HEK293T (cell line): ENCODE results near the gene HOXD13.

Experiments used
- CTCF ChIA-PET: fragments of 350-600 bp; formaldehyde crosslinking; extraction: SDS; loops from one replicate; lab custom pipeline; 2021; ENCODE audit warnings: antibody characterized with exemption, inconsistent platforms; lab: Yijun Ruan, JAX
- POLR2A ChIA-PET: fragments of 350-600 bp; formaldehyde crosslinking; extraction: SDS; loops from one replicate; lab custom pipeline; 2020; ENCODE audit warnings: antibody characterized with exemption, inconsistent platforms; lab: Yijun Ruan, JAX
- DNase-seq: peaks from one replicate; pipeline ENCODE4 v3.0.0; 2012; ENCODE audit warnings: mixed read lengths; ENCODE audit errors: extremely low spot score
- ARNT ChIP-seq: fragments of 450-650 bp; IDR thresholded peaks from 2 replicates; pipeline ENCODE4 v1.6.1; 2017; ENCODE audit warnings: mild to moderate bottlenecking
- BHLHE40 ChIP-seq: fragments of 450-650 bp; IDR thresholded peaks from 2 replicates; pipeline ENCODE4 v1.6.1; 2016; ENCODE audit warnings: mild to moderate bottlenecking, moderate library complexity, borderline replicate concordance
- CTBP1 ChIP-seq: fragments of 450-650 bp; IDR thresholded peaks from 2 replicates; pipeline ENCODE4 v1.6.1; 2016; ENCODE audit warnings: borderline replicate concordance
- ELF4 ChIP-seq: fragments of 450-650 bp; IDR thresholded peaks from 2 replicates; pipeline ENCODE4 v1.6.1; 2017; ENCODE audit warnings: antibody characterized with exemption
- FOXA1 ChIP-seq: fragments of 450-650 bp; IDR thresholded peaks from 2 replicates; pipeline ENCODE4 v1.6.1; 2016; ENCODE audit warnings: mild to moderate bottlenecking
- FOXK2 ChIP-seq: fragments of 450-650 bp; IDR thresholded peaks from 2 replicates; pipeline ENCODE4 v1.6.1; 2016; ENCODE audit warnings: mild to moderate bottlenecking
- FOXM1 ChIP-seq: fragments of 450-650 bp; IDR thresholded peaks from 2 replicates; pipeline ENCODE4 v1.6.1; 2017; ENCODE audit warnings: mild to moderate bottlenecking, borderline replicate concordance
- HDGF ChIP-seq: fragments of 450-650 bp; IDR thresholded peaks from 2 replicates; pipeline ENCODE4 v1.6.1; 2017; ENCODE audit warnings: antibody characterized with exemption, borderline replicate concordance
- L3MBTL2 ChIP-seq: fragments of 450-650 bp; conservative IDR thresholded peaks from 2 replicates; pipeline ENCODE4 v1.6.1; 2016; ENCODE audit warnings: mild to moderate bottlenecking
- LEF1 ChIP-seq: fragments of 450-650 bp; IDR thresholded peaks from 2 replicates; pipeline ENCODE4 v1.6.1; 2017; ENCODE audit warnings: mild to moderate bottlenecking, borderline replicate concordance
- NFRKB ChIP-seq: fragments of 450-650 bp; IDR thresholded peaks from 2 replicates; pipeline ENCODE4 v1.6.1; 2016; ENCODE audit warnings: mild to moderate bottlenecking, moderate library complexity
- SP1 ChIP-seq: fragments of 450-650 bp; IDR thresholded peaks from 2 replicates; pipeline ENCODE4 v1.6.1; 2017
- SUZ12 ChIP-seq: fragments of 450-650 bp; IDR thresholded peaks from 2 replicates; pipeline ENCODE4 v1.6.1; 2016; ENCODE audit warnings: mild to moderate bottlenecking
- TARDBP ChIP-seq: fragments of 450-650 bp; IDR thresholded peaks from 2 replicates; pipeline ENCODE4 v1.6.1; 2016
- ZNF384 ChIP-seq: fragments of 450-650 bp; IDR thresholded peaks from 2 replicates; pipeline ENCODE4 v1.6.1; 2016
- TF ChIP-seq, protein P1 (sequence below): fragments of 450-650 bp; IDR thresholded peaks from 2 replicates; pipeline ENCODE4 v1.6.1; 2016

Gene HOXD13

DNA sequence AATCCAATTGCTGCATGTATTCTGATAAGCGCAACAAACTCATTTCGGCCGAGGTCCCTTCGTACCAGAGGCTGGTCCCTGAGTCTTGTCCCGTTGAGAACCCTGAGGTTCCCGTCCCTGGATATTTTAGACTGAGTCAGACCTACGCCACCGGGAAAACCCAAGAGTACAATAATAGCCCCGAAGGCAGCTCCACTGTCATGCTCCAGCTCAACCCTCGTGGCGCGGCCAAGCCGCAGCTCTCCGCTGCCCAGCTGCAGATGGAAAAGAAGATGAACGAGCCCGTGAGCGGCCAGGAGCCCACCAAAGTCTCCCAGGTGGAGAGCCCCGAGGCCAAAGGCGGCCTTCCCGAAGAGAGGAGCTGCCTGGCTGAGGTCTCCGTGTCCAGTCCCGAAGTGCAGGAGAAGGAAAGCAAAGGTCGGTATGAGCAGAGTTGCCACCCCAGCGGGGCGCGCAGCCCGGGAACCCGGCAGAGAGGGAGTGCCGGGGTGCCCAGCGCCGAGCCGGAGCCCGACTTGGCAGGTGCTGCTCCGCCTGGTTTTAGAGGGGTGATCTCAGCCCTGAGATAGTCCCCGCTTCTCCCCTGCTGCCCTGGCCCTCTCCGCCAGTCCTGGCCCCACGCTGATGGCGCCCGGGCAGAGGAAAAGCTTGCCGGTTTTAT is 24.8 kb downstream of the HOXD13 start:
- POLR2A ChIA-PET: no interaction called here
- CTCF ChIA-PET: interaction anchor here (1.0 kb wide), 1 partner anchor 10 kb away, joined by 3 read pairs; no protein-coding TSS in a partner anchor
- no peak for DNase-seq
- TF ChIP-seq FOXM1: no peak
- TF ChIP-seq ZNF384: no peak
- no peak for TF ChIP-seq FOXA1
- no peak for TF ChIP-seq BHLHE40
- TF ChIP-seq SP1: no peak
- TF ChIP-seq NFRKB: no peak
- TF ChIP-seq ARNT: no peak
- TF ChIP-seq ELF4: no peak
- TF ChIP-seq FOXK2: no peak
- no peak for TF ChIP-seq HDGF
- no peak for TF ChIP-seq TARDBP
- no peak for TF ChIP-seq CTBP1
- TF ChIP-seq, protein P1, sequence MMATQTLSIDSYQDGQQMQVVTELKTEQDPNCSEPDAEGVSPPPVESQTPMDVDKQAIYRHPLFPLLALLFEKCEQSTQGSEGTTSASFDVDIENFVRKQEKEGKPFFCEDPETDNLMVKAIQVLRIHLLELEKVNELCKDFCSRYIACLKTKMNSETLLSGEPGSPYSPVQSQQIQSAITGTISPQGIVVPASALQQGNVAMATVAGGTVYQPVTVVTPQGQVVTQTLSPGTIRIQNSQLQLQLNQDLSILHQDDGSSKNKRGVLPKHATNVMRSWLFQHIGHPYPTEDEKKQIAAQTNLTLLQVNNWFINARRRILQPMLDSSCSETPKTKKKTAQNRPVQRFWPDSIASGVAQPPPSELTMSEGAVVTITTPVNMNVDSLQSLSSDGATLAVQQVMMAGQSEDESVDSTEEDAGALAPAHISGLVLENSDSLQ: no peak
- no peak for TF ChIP-seq L3MBTL2
- no peak for TF ChIP-seq SUZ12
- no peak for TF ChIP-seq LEF1

DNA sequence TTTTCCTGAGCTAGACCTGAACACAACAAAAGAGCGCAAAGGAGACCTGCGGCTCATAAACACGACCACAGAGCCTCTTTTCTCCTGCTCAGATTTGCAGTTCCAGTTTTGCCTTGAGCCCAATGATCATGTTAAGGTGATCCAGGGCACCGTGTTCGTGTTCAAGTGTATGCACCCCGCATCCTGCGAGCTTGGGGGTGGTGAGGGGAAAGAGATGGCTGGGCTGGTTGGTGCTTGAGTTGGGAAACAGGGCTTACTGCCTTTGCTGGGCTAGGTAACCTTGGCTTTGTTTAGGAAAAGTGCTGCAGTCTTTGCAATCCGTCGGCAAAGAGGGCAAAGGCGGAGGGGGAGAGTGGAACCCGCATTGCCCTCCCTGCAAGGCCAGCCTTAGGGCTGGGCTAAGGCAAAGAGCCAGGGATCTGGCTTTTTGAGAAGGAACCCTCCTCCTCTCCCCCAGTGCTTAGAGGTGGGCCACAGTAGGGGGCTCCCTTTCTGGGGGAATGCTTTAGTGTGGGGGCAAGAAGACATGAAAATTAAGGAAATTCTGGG is 25.4 kb downstream of the HOXD13 start:
- TF ChIP-seq HDGF (no peak), NFRKB (no peak), ARNT (no peak), FOXK2 (no peak)
- CTCF ChIA-PET: interaction anchor here (1.0 kb wide), 1 partner anchor 9 kb away, joined by 3 read pairs; no protein-coding TSS in a partner anchor
- DNase-seq: no peak
- POLR2A ChIA-PET: no interaction called here

DNA sequence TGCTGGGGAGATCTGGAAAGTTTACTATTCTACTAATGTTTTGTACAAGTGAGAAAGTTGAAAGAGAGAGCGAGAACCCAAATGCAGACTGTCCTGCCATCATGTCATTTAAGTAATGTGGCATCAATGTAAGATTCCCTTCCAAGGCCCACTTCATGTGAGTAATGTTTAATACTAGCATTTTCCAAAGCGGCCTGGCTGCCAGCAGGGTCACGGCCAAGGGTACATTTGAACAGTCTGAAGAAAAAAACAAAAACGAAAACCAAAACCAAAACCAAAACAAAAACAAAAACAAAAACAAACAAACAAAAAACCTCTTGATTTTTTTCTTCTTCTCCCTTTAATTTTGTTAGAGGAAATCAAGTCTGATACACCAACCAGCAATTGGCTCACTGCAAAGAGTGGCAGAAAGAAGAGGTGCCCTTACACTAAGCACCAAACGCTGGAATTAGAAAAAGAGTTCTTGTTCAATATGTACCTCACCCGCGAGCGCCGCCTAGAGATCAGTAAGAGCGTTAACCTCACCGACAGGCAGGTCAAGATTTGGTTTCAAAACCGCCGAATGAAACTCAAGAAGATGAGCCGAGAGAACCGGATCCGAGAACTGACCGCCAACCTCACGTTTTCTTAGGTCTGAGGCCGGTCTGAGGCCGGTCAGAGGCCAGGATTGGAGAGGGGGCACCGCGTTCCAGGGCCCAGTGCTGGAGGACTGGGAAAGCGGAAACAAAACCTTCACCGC is 26.2 kb downstream of the HOXD13 start:
- CTCF ChIA-PET: no interaction called here
- TF ChIP-seq TARDBP: no peak
- no peak for TF ChIP-seq FOXM1
- no peak for TF ChIP-seq ELF4
- TF ChIP-seq ZNF384: no peak
- TF ChIP-seq SUZ12: no peak
- no peak for TF ChIP-seq SP1
- no peak for TF ChIP-seq L3MBTL2
- TF ChIP-seq, protein P1: no peak
- DNase-seq: no peak
- POLR2A ChIA-PET: no interaction called here

DNA sequence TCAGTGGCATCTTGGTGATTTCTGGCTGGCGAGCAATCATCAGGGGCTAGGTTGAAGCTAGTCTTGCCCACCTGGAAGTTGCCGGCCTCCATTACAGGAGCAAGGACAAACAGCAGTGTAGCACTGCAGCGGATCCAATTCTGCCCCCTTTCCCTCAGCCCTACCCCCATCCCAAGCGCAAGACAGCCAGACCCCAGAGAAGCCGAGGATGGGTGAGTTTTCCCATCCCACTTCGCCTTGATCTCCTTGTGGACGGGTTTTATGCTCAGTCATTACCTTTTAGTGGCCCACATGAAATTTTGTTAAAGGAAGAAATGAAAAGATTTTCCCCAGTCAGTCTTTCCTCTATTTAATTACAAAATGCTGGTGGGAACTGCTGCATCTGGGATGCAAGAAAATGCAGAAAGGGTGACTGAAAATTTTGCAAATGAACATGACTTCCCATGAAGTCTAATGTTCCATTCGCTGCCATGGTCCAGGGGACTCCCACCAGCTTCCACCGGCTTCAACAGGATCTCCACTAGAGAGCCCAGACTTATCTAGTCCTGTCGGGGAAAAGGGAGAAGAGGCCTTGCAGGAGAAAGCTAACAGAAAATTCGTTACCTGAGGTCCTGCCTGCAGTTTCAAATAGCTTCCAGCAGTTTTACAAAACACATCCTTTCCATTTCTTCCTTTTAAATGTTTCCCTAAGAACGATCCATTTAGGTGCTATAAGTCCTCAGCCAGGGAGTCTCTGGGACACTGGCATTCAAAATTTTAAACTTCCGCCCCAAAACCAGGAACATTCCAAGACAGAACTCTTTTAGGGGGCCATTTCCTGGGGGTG is 28.1 kb downstream of the HOXD13 start:
- POLR2A ChIA-PET: interaction anchor here (0.5 to 1.5 kb wide), 4 partner anchors 11 to 1144 kb away, joined by 3 to 5 read pairs (median 3); partner anchors contain the start of gene NFE2L2
- DNase-seq: no peak
- CTCF ChIA-PET: no interaction called here
- TF ChIP-seq ARNT: no peak
- no peak for TF ChIP-seq TARDBP
- TF ChIP-seq FOXM1: no peak
- TF ChIP-seq L3MBTL2: no peak
- no peak for TF ChIP-seq LEF1
- no peak for TF ChIP-seq NFRKB
- no peak for TF ChIP-seq FOXK2

DNA sequence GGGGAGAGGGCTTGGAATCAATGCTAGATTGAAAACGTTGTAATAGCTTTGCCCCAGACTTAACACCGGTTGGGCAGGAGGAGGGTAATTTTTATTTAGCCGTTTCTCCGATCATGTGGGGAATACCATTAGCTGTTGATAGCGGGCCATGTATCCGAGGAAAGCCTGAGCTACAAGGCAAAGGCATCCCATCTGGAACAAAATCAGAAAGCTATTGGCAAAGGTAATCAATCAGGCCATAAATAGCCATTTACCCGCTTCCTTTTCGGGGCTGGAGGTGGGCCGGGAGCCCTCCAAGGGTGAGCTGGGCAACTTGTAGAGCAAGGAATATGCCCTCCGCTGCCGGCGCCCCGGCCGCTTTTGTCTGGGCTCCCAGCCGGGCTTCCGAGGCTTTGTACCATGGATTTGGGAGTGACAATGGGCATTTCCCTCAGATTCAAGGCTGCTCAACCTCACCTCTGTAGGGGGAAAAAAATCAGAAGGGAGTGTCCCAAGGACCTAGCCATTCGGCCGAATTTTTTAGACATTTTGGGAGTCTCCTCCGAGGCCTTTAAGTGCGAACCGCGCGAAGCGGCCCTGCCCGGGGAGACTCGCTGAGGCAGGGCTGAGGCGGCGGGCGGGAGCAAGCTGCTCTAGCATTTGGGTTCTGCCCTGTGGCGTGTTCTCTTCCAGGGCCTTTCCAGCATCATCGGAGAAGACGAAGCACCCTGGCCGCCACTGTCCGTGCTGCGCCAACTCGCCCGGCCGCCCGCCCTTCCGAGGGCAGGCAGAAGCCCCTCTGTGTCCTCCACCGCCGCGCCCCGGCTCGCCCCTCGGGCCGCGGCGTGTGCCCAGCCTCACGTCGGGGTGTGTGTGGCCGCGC is 28.9 kb downstream of the HOXD13 start:
- POLR2A ChIA-PET: interaction anchor here (1.5 kb wide), 1 partner anchor 16 kb away, joined by 5 read pairs; no protein-coding TSS in a partner anchor
- TF ChIP-seq ZNF384 (no peak), NFRKB (no peak), HDGF (no peak), BHLHE40 (no peak), ARNT (no peak)
- CTCF ChIA-PET: no interaction called here
- no peak for DNase-seq
